HG03521 (cell line): ENCODE results near the gene DTWD2.
"Not testable (repeated sequence)": the region's sequence is repeated elsewhere in the genome, so short reads cannot be mapped to it uniquely, and the experiment has no call there.

Experiments
- ATAC-seq: cut with Tn5 transposase; IDR thresholded peaks from one replicate; pipeline ENCODE4 v1.9.1; 2021; ENCODE audit warnings: mild to moderate bottlenecking, moderate library complexity; ENCODE audit not compliant: unreplicated experiment

Gene DTWD2

DNA sequence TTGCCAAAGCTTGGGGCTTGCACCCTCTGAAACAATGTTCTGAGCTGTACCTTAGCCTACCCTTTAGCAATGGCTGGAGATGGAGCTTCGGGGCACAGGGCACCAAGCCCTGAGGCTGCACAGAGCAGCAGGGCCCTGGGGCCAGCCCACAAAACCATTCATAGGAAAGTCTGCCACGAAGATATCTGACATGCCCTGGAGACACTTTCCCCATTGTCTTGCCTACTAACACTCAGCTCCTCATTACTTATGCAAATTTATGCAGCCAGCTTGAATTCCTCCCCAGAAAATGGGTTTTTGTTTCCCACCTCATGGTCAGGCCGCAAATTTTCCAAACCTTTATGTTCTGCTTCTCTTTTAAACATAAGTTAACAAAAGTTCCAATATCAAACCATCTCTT is 105.7 kb downstream of the DTWD2 start:
- no peak for ATAC-seq

DNA sequence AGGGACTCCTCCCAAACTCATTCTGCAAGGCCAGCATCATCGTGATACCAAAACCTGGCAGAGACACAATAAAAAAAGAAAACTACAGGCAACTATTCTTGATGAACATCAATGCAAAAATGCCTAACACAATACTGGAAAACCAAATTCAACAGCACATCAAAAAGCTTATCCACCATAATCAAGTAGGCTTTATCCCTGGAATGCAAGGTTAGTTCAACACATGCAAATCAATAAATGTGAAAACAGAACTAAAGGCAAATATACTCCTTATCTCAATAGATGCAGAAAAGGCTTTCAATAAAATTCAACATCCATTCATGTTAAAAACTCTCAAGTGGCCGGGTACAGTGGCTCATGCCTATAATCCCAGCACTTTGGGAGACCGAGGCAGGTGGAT is 111.5 kb downstream of the DTWD2 start:
- not testable (repeated sequence) for ATAC-seq

DNA sequence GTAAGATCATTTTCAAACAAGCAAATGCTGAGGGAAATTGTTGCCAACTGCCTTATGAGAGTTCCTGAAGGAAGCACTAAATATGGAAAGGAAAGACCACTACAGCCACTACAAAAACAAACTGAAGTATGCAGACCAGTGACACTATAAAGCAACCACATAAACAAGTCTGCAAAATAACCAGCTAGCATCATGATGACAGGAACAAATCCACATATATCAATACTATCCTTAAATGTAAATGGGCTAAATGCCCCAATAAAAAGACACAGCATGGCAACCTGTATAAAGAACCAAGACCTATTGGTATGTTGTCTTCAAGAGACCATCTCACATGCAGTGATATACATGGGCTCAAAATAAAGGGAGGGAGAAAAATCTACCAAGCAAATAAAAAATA is 113.2 kb downstream of the DTWD2 start:
- no peak for ATAC-seq

DNA sequence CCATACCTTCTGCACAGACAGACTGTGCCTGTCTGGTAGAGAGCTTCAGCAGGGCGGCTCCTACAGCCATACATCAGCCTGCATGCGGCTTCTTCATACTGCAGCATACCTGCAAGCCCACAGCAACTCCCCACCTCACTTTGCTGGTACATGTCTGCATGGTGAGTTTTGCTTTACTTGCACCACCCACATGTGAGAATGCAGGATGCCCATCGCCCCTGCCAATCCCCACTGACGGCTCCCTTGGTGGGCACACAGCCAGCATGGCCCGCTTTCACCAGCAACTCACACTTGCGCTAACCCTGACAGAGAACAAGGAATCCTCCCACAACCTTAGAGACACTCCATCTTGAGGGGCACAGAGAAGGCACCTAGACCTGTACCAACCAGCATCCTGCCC is 114.9 kb downstream of the DTWD2 start:
- no peak for ATAC-seq

DNA sequence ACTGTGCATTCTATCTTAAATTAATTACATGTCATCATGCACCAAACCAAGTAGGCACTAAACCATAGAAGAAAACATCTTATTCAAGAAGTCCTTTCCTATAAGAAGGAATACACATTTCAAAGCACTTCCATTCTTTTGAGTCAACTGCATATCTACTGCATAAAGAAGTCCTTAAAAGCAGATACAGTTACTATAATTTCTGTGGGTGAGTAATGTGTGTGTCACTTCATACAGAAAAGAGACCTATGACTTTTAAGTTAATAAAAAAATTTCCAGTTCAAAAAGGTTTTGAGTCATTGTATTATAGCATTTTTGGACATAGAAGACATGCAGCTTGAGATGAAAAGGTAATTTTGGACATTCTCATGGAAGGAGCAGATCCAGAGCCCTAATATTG is 125.0 kb downstream of the DTWD2 start:
- no peak for ATAC-seq

DNA sequence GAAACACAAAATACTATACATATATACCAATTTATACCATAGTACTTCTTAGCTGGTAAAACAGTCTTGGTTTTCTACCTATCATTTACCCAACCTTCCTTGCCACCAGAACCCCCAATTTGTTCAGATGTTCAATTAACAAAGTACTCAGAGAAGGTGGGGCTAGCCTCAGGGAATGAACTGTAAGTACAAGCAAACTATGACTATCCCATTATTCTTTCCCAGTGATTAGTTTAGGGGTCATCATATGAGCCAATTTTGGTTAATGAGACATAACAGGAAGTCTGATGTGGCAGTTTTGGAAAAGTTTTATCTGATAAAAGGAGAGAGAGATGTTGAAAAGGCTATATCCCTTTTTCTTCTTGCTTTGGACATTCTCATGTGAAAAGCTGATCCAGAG is 125.8 kb downstream of the DTWD2 start:
- ATAC-seq, result no peak

DNA sequence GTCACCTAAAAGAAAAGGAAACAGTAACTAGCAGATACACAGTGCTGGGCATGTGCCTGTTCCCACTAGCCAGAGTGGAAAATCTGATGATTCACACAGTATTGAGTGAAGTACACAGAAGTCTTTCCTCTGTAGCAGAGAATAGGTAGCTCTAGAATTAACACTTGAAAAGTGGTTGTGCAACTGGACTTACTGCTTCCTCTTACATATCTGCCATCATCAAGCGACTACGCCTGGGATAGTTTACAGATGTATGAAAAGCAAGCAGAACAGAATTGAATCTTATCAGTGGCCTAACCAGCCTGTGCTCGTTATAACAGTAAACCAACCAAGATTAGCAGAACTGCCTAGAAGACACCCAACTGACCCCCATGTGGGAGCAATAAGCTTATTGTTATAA is 130.6 kb downstream of the DTWD2 start:
- no peak for ATAC-seq

DNA sequence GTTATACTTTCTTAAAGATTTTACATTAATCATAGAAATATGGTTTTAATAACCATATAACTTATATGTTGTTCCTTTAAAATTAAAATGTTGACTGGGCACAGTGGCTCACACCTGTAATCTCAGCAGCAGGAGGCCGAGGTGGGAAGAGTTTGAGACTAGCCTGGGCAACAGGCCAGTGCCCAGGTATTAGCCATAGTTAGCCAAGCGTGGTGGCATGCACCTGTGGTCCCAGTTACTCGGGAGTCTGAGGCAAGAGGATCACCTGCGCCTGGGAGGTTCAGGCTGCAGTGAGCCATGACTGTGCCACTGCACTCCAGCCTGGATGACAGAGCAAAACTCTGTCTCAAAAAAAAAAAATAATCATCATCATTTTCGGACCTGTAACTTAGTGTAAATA is 133.5 kb downstream of the DTWD2 start:
- ATAC-seq, result no peak

DNA sequence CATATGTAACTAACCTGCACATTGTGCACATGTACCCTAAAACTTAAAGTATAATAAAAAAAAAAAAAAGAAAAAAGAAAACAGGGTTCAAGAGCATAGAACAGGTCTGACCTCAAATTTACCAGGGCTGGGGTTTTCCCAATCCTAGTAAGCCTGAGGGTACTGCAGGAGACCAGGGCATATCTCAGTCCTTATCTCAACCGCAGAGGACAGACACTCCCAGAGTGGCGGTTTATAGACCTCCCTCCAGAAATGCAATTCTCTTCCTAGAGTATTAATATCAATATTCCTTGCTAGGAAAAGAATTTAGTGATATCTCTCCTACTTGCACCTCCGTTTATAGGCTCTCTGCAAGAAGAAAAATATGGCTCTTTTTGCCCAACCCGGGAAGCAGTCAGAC is 136.6 kb downstream of the DTWD2 start:
- ATAC-seq, result not testable (repeated sequence)

DNA sequence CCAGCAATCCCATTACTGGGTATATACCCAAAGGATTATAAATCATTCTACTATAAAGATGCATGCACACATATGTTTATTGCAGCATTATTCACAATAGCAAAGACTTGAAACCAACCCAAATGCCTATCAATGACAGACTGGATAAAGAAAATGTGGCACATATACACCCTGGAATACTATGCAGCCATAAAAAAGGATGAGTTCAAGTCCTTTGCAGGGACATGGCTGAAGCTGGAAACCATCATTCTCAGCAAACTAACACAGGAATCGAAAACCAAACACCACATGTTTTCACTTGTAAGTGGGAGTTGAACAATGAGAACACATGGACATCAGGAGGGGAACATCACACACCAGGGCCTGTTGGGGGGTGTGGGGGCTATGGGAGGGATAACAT is 138.8 kb downstream of the DTWD2 start:
- not testable (repeated sequence) for ATAC-seq

DNA sequence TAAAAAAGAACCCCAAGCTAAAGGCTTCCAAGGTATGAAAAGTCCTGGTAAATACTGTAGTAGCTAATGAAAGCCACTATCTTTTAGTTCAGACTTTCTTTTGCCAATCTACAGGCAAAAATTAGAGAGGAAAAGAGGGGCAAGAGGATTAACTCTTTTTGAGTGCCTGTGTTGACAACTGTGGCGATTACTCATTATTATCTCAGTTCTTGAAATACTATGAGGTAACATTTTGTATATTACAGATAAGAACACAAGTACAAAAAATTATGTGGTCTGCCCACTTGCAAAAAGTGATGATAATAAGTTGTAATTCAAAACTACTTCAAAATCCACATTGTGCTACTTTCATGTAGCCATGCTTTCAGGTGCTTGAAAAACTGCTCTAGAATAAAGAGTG is 144.0 kb downstream of the DTWD2 start:
- no peak for ATAC-seq

DNA sequence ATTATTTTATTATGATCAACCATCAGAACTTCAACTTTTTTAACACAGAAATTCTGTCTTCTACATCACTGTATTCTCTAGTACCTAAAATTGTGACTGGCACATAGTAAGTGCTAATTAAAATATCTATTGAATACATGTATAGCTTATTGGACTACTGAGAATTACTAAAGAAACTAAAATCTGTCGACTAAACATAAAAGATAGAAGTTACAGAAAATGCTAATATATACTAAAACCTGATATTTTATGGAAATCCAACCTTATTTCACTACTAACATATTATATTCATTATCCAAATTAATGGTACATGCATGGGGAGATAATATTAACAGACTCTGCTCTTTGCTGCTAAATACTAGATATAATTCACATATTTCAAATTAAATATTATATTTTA is 153.6 kb downstream of the DTWD2 start:
- no peak for ATAC-seq

DNA sequence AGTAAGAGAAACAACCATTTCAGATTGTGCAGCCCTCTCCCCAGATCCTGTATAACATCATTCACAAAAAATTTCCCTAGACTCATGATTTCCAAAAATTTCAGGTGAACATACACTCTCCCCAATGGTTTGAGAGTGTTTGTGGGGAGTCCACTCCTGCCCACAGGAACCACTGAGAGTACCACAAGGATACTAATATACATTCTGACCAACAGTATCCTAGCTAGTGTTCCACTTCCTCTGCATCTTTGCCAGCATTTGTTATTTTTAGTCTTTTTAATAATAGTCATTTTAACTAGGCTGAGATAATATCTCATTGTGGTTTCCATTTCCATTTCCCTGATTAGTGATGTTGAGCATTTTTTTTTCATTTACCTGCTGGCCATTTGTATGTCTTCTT is 155.4 kb downstream of the DTWD2 start:
- no peak for ATAC-seq

DNA sequence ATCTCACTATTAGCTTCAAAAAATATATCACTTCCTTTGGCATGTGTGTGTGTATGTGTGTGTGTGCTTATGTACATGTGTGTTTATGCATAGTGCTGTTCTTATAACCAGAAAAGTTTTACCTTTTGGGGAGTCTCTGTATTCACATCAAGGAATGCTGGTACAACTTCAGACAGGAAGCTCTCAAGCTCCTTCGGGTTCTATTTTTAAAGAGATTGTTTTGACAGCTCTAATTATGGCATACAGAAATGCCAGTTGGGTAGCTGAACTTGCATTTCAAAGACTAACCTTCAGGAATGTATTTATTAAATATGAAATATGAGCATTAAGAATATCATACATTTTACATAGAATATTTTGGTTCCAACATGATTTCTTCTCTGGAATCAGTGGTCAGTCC is 163.1 kb downstream of the DTWD2 start:
- no peak for ATAC-seq

DNA sequence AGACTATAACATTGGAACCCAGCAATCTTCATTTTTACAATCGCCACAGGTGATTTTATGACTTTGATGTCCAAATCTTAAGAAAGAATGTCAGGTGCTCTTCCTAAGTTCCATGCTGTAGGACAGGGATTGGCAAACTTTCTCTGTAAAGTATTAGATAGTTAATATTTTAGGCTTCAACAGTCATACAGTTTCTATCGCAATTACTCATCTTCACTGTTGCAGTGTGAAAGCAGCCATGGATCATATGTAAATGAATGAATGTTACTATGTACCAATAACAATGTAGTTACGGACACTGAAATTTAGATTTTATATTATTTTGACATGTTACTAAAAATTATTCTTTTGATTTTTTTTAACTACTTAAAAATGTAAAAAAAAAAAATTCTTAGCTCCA is 169.7 kb downstream of the DTWD2 start:
- no peak for ATAC-seq

DNA sequence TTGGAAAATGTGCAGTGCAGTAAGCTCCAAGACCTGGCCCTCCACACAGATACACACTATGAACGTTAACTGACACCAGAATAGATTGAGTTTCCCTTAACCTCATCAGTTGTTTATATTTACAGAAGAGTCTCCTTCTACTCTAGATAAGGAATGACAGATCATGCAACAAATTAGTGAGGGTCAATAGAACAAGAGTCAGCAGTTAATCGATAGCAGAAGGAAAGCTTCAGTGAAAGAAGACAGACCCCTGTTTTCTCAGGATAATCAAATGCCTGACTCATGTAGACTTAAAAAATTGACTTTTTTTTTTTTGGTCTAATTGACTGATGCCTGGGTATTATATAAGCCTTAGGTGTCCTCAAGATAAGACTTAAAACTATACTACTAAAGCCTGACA is 179.9 kb downstream of the DTWD2 start:
- ATAC-seq, result no peak

DNA sequence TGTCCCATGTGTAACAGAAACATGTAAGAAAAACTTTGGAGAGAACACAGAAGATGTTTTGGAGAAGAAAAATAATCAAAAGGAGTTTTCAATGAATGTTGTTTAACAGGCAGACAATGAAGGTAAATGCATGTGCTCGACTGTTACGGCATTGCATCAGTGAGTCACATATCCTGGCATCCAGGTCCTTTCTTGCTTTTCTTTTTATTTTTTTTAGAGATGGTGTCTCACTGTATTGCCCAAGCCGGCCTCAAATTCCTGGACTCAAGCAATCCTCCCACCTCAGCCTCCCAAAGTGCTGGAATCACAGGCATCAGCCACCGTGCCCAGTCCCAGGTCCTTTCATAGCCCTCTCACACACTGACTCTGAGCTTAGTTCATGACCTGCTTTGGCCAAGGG is 181.8 kb downstream of the DTWD2 start:
- ATAC-seq, result no peak

DNA sequence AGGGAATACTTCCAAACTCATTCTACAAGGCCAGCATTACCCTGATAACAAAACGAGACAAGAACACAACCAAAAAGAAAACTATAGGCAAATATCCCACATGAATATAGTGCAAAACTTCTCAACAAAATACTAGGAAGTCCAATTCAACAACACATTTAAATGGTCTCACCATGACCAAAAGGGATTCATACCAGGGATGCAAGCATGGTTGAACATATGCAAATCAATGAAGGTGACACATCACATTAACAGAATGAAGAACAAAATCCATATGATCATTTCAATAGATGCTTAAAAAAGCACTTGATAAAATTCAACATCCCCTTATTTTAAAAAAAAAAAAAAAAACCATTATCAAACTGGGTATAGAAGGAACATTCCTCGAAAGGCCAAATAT is 186.0 kb downstream of the DTWD2 start:
- ATAC-seq, result no peak

DNA sequence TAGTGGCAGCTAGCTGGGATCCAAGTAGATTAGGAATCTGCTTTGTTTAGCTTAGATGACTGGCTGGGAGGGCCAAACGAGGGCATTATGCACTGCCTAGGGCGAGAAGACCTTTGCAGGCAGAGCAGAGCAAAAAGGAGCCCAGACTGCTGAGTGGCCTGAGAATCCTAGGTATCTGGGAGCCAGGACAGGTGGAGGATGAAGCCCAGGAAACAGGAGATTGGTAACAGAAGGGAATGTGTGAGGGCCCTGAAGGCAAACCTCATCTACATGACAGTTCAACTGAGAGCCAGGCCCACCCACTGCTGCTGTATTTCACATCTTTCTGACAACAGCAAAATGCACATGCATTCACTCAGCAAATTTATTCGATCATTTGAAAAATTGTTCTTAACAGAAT is 192.3 kb downstream of the DTWD2 start:
- no peak for ATAC-seq

DNA sequence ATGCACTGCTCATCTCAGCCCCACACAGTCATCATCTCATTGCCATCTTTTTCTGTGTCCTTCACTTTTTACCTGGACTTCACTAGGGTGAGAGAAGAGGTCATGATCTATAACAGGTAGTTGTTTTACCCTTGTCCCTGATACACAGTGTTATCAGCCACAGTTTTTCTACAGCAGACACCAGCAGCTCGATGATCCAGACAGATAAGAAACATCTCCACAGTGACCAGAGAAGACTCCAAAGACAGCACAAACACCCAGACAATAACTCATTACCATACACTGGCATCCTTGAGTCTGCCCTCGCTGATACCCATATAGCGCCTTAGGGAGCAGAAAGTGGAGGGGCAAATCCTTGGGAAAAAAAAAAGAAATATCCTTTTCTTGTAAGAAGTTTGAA is 194.1 kb downstream of the DTWD2 start:
- no peak for ATAC-seq

DNA sequence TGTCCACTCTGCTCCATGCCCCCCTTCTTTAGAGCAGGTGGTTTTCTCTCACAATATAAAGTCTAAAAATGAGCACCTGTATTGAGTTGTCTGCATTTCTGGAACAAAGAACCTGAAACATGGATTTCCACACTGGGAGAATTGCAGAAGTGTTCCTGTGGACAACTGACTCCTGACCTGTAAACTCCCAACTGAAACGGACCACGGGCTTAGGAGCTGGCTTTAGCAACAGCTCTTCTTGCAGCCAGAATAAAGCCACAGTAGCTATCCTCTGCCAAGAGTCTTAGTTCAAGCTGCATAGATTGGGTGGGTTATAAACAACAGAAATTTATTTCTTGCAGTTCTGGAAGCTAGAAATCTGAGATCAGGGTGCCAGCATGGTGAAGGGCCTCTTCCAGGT is 194.7 kb downstream of the DTWD2 start:
- no peak for ATAC-seq

DNA sequence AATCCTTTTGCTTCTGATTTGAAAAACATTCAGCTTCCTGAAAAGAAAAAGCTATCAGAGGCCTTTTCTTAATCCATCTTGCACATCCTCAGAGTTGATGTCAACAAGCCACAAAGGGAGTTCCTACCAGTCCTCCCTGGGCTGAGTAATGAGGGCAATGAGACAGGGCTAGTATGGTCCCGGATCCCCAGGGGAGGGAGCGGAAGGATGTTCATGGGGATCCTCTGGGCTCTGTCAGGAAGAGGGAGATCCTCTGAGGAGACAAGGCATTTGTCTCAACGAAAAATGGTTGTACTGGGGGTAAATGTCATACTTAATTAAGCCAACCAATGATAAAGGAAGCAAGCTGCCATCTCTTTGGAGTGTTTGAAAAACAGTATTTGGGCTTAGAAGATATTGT is 195.3 kb downstream of the DTWD2 start:
- no peak for ATAC-seq

DNA sequence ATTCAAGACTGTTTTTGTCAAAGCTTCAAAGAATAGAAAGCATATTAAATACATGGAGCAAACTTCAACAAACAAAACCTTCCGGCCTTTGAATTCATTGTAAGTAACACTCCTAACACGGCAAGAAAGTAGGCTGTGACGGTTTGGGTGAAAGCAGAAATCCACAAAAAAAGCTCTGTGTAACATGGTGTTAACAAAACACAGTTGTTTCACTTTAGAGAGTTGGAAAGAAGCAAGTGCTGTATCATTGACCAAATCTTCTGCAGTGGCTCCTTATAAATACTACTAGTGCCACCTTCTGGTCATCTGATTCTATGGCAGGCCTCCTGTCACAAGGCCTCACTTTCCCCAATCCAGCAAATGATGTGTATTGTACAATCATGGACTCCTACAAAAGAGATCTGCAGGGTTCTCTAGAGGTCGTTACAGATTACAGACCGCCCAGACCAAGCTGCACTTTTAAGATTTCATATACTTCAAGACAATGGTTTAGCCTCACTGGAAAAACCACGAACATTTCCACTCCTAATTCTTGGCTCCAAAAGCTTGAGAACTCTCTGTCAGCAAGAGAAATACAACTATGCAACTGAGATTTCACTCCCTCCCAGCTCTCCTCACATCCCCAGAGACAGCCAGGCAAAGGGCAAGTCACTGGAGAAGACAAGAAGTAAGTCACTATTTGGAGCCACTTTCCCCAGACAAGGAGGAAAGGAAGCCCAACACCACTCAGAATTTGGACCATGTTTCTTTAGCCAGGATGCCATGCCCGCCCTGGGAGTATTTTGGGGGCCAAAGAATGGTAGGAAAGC is 196.2 kb downstream of the DTWD2 start:
- ATAC-seq, result peak; percentile 98
